Osteoblast (primary cell): Measurements from ENCODE around the gene CXCR4. TPM values are rescaled to one million over a fixed set of nuclear protein-coding genes. Genes with fewer than 3 reads are reported as not detected.

Experiments used
- DNase-seq: peaks from one replicate; pipeline ENCODE4 v3.0.0; 2011; ENCODE audit warnings: low spot score, mixed read lengths; ENCODE audit not compliant: insufficient read length; ENCODE audit errors: missing footprints
- H2AFZ ChIP-seq: 2 replicates; pipeline ENCODE4 v1.6.0; 2011; ENCODE audit warnings: mild to moderate bottlenecking, low read length
- H3K27ac ChIP-seq: 2 replicates; pipeline ENCODE4 v1.5.1; 2011; ENCODE audit warnings: mild to moderate bottlenecking, low read depth, low read length, moderate library complexity
- H3K27me3 ChIP-seq: 2 replicates; pipeline ENCODE4 v1.6.0; 2012; ENCODE audit warnings: mild to moderate bottlenecking, control low read depth, inconsistent platforms, low read length, moderate library complexity; ENCODE audit not compliant: insufficient read depth
- H3K36me3 ChIP-seq: 2 replicates; pipeline ENCODE4 v1.5.1; 2011; ENCODE audit warnings: mild to moderate bottlenecking, low read length, control low read depth, moderate library complexity; ENCODE audit not compliant: insufficient read depth
- H3K4me1 ChIP-seq: 2 replicates; pipeline ENCODE4 v1.5.1; 2011; ENCODE audit warnings: mild to moderate bottlenecking, low read length, control low read depth, moderate library complexity; ENCODE audit not compliant: insufficient read depth
- H3K4me2 ChIP-seq: 2 replicates; pipeline ENCODE4 v1.6.0; 2011; ENCODE audit warnings: mild to moderate bottlenecking, low read length; ENCODE audit not compliant: insufficient read depth
- H3K4me3 ChIP-seq: fragments of 200-600 bp; sonication (generic); 3 replicates; pipeline ENCODE4 v1.5.1; 2012; ENCODE audit warnings: mild to moderate bottlenecking, low read length, inconsistent platforms; ENCODE audit not compliant: insufficient read depth
- H3K79me2 ChIP-seq: 2 replicates; pipeline ENCODE4 v1.6.0; 2012; ENCODE audit warnings: mild to moderate bottlenecking, low read length, control low read depth, inconsistent platforms; ENCODE audit not compliant: insufficient read depth
- H3K9me3 ChIP-seq: 2 replicates; pipeline ENCODE4 v1.5.1; 2011; ENCODE audit warnings: low read depth, low read length, control low read depth
- H4K20me1 ChIP-seq: 2 replicates; pipeline ENCODE4 v1.6.0; 2012; ENCODE audit warnings: mild to moderate bottlenecking, low read length, control low read depth; ENCODE audit not compliant: insufficient read depth
- total RNA-seq: library from RNA; depleted of rRNA; stranded (reverse); fragments of >200 nt; gene quantifications from 2 replicates; pipeline ENCODE4 v1.2.3, GENCODE V29; 2012
- TF ChIP-seq, protein P1 (sequence below): IDR thresholded peaks from 2 replicates; pipeline ENCODE4 v1.5.1; 2011; ENCODE audit warnings: mild to moderate bottlenecking, low read depth, low read length, moderate library complexity; ENCODE audit errors: extremely low read depth

CXCR4 gene
- total RNA-seq, 1 donor: under 0.01 TPM

- TF ChIP-seq, protein P1, sequence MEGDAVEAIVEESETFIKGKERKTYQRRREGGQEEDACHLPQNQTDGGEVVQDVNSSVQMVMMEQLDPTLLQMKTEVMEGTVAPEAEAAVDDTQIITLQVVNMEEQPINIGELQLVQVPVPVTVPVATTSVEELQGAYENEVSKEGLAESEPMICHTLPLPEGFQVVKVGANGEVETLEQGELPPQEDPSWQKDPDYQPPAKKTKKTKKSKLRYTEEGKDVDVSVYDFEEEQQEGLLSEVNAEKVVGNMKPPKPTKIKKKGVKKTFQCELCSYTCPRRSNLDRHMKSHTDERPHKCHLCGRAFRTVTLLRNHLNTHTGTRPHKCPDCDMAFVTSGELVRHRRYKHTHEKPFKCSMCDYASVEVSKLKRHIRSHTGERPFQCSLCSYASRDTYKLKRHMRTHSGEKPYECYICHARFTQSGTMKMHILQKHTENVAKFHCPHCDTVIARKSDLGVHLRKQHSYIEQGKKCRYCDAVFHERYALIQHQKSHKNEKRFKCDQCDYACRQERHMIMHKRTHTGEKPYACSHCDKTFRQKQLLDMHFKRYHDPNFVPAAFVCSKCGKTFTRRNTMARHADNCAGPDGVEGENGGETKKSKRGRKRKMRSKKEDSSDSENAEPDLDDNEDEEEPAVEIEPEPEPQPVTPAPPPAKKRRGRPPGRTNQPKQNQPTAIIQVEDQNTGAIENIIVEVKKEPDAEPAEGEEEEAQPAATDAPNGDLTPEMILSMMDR: no peak
- no peak for DNase-seq
- H3K4me1 ChIP-seq: no peaks in the 10 kb centered on the region
- no peak overlapping the region for H3K4me3 ChIP-seq
- peaks cover 6% of the 10 kb centered on the region for H3K27me3 ChIP-seq
- no peaks in the 10 kb centered on the region for H3K79me2 ChIP-seq
- H3K9me3 ChIP-seq: no peaks in the 10 kb centered on the region
- H3K4me2 ChIP-seq: no peak overlapping the region
- H2AFZ ChIP-seq: no peak overlapping the region
- no peak overlapping the region for H3K27ac ChIP-seq
- H4K20me1 ChIP-seq: no peaks in the 10 kb centered on the region
- no peaks in the 10 kb centered on the region for H3K36me3 ChIP-seq
These were observed 8.1 kb upstream of the CXCR4 start for GRCh38 chr2:136126021-136126420.

GRCh38 chr2:136125236-136125635, 7.3 kb upstream of the CXCR4 start:
- no peaks in the 10 kb centered on the region for H3K79me2 ChIP-seq
- H3K9me3 ChIP-seq: no peaks in the 10 kb centered on the region
- TF ChIP-seq, protein P1: no peak
- H3K27me3 ChIP-seq: peaks cover 14% of the 10 kb centered on the region
- no peaks in the 10 kb centered on the region for H3K4me1 ChIP-seq
- H3K4me3 ChIP-seq: no peak overlapping the region
- H4K20me1 ChIP-seq: no peaks in the 10 kb centered on the region
- H3K4me2 ChIP-seq: no peak overlapping the region
- DNase-seq: no peak
- H3K27ac ChIP-seq: no peak overlapping the region
- no peaks in the 10 kb centered on the region for H3K36me3 ChIP-seq
- no peak overlapping the region for H2AFZ ChIP-seq

DNA sequence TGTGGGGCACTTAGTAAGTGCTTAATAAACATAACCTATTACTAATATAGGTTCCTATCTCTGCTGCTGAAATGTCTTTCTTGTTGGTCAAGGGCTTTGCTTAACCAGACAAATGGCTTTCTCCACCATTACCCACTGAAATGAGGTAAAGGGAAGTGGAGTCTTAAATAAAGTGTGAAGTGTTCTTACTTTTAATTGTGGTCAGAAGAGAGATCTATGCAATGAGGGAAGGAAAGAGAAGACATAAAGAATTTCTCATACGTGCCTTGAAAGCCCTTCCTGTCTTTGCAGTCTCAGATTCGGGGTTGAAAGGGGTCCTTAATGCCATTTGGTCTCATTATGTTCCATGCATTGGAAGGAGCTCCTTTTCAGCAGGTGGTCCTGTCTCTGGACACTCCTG, 6.9 kb upstream of the CXCR4 start:
- H4K20me1 ChIP-seq: no peaks in the 10 kb centered on the region
- no peaks in the 10 kb centered on the region for H3K79me2 ChIP-seq
- no peak overlapping the region for H3K27ac ChIP-seq
- no peaks in the 10 kb centered on the region for H3K9me3 ChIP-seq
- H3K4me1 ChIP-seq: no peaks in the 10 kb centered on the region
- TF ChIP-seq, protein P1: no peak
- no peak for DNase-seq
- no peak overlapping the region for H3K4me2 ChIP-seq
- peaks cover 18% of the 10 kb centered on the region for H3K27me3 ChIP-seq
- no peaks in the 10 kb centered on the region for H3K36me3 ChIP-seq
- H2AFZ ChIP-seq: no peak overlapping the region
- H3K4me3 ChIP-seq: no peak overlapping the region

DNA sequence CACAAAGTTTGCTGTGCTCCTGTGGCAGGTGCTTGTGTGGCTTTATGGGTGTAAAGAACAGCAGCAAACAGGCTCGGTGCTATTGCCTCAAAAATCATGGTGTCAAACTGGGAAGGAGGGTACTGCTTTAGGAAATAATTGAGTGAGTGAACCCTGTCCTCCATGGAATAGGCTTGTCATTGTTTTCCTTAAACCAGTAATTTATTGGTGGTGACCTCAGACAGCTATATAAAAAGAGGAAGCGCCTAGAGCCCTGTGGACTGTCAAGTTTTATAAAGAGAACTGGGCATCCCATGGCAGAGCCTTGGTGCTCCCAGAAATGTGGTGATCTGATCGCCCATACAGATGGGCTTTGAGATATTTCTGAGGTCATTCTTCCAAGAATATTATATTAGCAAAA, 4.7 kb upstream of the CXCR4 start:
- Histone ChIP-seq H3K27ac (no peak overlapping the region), H2AFZ (no peak overlapping the region), H3K4me1 (no peaks in the 10 kb centered on the region), H3K36me3 (no peaks in the 10 kb centered on the region), H3K27me3 (peaks cover 36% of the 10 kb centered on the region), H3K79me2 (no peaks in the 10 kb centered on the region), H3K4me3 (no peak overlapping the region), H3K9me3 (no peaks in the 10 kb centered on the region), H3K4me2 (no peak overlapping the region), H4K20me1 (no peaks in the 10 kb centered on the region)
- no peak for DNase-seq
- TF ChIP-seq, protein P1: no peak
